ENCODE results near the gene LRMDA. TPM values are rescaled to one million over a fixed set of nuclear protein-coding genes. Genes with fewer than 3 reads are reported as not detected.

Gene LRMDA
- total and polyA plus RNA-seq, 2 donors (not counting 1 experiment from before 2014, with no cell fraction given) = 0.12 TPM; not detected in 1

DNA sequence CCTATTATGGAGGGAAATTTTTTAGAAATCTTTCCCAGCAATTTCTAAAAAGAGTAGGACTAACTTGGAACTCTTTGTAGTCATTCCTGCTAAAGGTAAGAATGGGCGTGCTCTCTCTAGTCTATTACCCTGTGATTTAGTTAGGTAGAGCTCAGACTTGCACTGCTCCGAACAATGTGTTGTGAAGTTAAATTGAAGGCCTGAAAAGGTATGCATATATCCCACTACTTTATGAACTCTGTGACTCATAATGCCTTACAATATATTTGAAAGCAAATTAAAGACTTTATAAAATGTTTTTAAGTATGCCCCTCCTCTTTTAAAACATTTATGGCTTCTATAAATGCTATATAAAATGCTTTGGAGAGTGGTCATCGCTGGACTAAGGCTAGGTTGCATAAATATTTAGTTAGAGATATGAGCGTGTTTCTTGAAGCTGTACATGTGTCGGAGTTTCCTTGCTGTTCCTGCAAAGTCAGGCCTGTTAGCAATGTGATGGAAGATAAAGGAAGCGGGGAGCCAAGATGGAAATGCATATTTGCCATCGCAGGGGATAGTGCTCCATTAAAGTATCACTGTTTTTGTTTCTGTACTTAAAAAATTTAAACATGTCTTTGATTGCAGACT lies 761.4 kb downstream of the LRMDA start:
- TF ChIP-seq, protein P1, sequence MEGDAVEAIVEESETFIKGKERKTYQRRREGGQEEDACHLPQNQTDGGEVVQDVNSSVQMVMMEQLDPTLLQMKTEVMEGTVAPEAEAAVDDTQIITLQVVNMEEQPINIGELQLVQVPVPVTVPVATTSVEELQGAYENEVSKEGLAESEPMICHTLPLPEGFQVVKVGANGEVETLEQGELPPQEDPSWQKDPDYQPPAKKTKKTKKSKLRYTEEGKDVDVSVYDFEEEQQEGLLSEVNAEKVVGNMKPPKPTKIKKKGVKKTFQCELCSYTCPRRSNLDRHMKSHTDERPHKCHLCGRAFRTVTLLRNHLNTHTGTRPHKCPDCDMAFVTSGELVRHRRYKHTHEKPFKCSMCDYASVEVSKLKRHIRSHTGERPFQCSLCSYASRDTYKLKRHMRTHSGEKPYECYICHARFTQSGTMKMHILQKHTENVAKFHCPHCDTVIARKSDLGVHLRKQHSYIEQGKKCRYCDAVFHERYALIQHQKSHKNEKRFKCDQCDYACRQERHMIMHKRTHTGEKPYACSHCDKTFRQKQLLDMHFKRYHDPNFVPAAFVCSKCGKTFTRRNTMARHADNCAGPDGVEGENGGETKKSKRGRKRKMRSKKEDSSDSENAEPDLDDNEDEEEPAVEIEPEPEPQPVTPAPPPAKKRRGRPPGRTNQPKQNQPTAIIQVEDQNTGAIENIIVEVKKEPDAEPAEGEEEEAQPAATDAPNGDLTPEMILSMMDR (IDR thresholded peaks at IDR 0.05) = no peak
- no peak for TF ChIP-seq EZH2 (IDR thresholded peaks at IDR 0.05; ENCODE audit: borderline replicate concordance, insufficient read depth, low read depth, low read length, poor library complexity, severe bottlenecking)
- 87% methylated on average over 2 of the region's 7 CpGs for WGBS (ENCODE audit: insufficient coverage)
- no peaks in the 10 kb centered on the region for H3K27me3 ChIP-seq (replicated peaks in 1 of 4; ENCODE audit: control extremely low read depth in 1 of 4, control insufficient read depth in 3 of 4, insufficient read depth in 4 of 4, low read length in 3 of 4)
- no peak overlapping the region for H3K27ac Mint-ChIP-seq
- no peaks in the 10 kb centered on the region for H3K9me3 Mint-ChIP-seq (ENCODE audit: insufficient read depth)
- no peaks in the 10 kb centered on the region for H3K9me3 ChIP-seq (ENCODE audit: control extremely low read depth in 1 of 3, control insufficient read depth in 2 of 3, insufficient read depth in 1 of 3, low read length in 2 of 3)
- ATAC-seq (ENCODE audit: low read depth) (no peak), DNase-seq (no peak)
- H2AFZ ChIP-seq (ENCODE audit: insufficient read depth, low read depth, low read length, poor library complexity, severe bottlenecking) = no peak overlapping the region
- H3K4me2 ChIP-seq (replicated peaks; ENCODE audit: low read depth, low read length, poor library complexity, severe bottlenecking) = no peak overlapping the region
- H3K9ac ChIP-seq (ENCODE audit: low read length) = no peak overlapping the region
- no peaks in the 10 kb centered on the region for H4K20me1 ChIP-seq (ENCODE audit: control insufficient read depth, insufficient read depth, low read length, poor library complexity, severe bottlenecking)
- no peaks in the 10 kb centered on the region for H3K79me2 ChIP-seq (ENCODE audit: control insufficient read depth, insufficient read depth, low read length)
- H3K27me3 Mint-ChIP-seq = no peaks in the 10 kb centered on the region
- POLR2A ChIA-PET = no interaction called here
- H3K4me3 Mint-ChIP-seq = no peak overlapping the region
- H3K36me3 ChIP-seq (replicated peaks in 1 of 2; ENCODE audit: control extremely low read depth in 1 of 2, control insufficient read depth in 1 of 2, extremely low read depth in 1 of 2, insufficient read depth in 2 of 2, low read length in 1 of 2) = no peaks in the 10 kb centered on the region
- no peak overlapping the region for H3K4me3 ChIP-seq (ENCODE audit: control extremely low read depth in 1 of 5, extremely low read depth in 1 of 5, insufficient read depth in 1 of 5, low read depth in 2 of 5, low read length in 4 of 5)
- intact Hi-C loops (cut with micrococcal nuclease) = no loop called here
- no peaks in the 10 kb centered on the region for H3K4me1 Mint-ChIP-seq
- H3K27ac ChIP-seq (ENCODE audit: low read length in 2 of 2) = no peak overlapping the region
- H3K4me1 ChIP-seq (ENCODE audit: control insufficient read depth in 2 of 2, insufficient read depth in 2 of 2, low read length in 2 of 2) = no peaks in the 10 kb centered on the region
- CTCF ChIA-PET = no interaction called here

DNA sequence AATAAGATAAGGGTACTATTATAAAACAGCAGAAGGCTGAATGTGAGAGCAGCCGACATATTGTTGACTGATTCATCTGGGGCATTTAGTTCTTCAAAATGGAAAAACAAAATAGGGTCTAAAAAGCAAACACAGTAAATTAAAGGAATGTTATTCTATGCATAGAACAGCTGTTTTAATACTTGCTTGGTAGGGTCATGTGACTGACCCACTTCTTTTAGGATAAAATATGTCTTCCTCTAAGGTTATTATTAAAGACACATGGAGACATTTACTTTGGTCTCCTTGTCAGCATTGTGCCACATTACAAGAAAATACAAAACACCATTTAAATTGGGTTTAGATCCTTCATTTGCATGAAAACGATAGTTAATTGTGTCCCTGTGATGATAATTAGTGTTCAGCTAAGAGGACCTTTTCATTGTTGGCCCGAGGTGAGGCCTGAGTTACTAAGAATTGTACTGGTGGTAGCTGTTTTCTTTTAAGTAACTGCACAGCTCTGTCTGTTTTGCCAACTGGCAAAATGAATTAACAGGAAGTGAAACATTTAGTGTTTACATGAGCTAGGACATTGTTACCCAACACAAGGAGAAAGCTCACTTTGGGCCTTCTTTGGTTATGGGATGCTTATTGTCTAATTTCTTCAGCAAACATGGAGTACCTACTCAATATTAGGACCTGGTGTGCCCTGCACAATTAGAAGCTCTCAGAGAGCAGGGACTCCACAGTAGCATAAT lies 764.4 kb downstream of the LRMDA start:
- Histone ChIP-seq H2AFZ (ENCODE audit: insufficient read depth, low read depth, low read length, poor library complexity, severe bottlenecking) (no peak overlapping the region), H3K27ac (ENCODE audit: low read length in 2 of 2) (no peak overlapping the region), H3K79me2 (ENCODE audit: control insufficient read depth, insufficient read depth, low read length) (no peaks in the 10 kb centered on the region), H3K9ac (ENCODE audit: low read length) (no peak overlapping the region), H3K4me3 (ENCODE audit: control extremely low read depth in 1 of 5, extremely low read depth in 1 of 5, insufficient read depth in 1 of 5, low read depth in 2 of 5, low read length in 4 of 5) (no peak overlapping the region), H3K4me1 (ENCODE audit: control insufficient read depth in 2 of 2, insufficient read depth in 2 of 2, low read length in 2 of 2) (no peaks in the 10 kb centered on the region), H4K20me1 (ENCODE audit: control insufficient read depth, insufficient read depth, low read length, poor library complexity, severe bottlenecking) (no peaks in the 10 kb centered on the region), H3K27me3 (replicated peaks in 1 of 4; ENCODE audit: control extremely low read depth in 1 of 4, control insufficient read depth in 3 of 4, insufficient read depth in 4 of 4, low read length in 3 of 4) (no peaks in the 10 kb centered on the region), H3K36me3 (replicated peaks in 1 of 2; ENCODE audit: control extremely low read depth in 1 of 2, control insufficient read depth in 1 of 2, extremely low read depth in 1 of 2, insufficient read depth in 2 of 2, low read length in 1 of 2) (no peaks in the 10 kb centered on the region), H3K4me2 (replicated peaks; ENCODE audit: low read depth, low read length, poor library complexity, severe bottlenecking) (no peak overlapping the region), H3K9me3 (ENCODE audit: control extremely low read depth in 1 of 3, control insufficient read depth in 2 of 3, insufficient read depth in 1 of 3, low read length in 2 of 3) (no peaks in the 10 kb centered on the region)
- no peak for ATAC-seq (ENCODE audit: low read depth)
- DNase-seq = no peak
- Mint-ChIP-seq H3K4me3 (no peak overlapping the region), H3K9me3 (ENCODE audit: insufficient read depth) (no peaks in the 10 kb centered on the region), H3K27ac (no peak overlapping the region), H3K4me1 (no peaks in the 10 kb centered on the region), H3K27me3 (no peaks in the 10 kb centered on the region)
- ChIA-PET CTCF (no interaction called here), POLR2A (no interaction called here)
- 64% methylated on average over 2 of the region's 3 CpGs for WGBS (ENCODE audit: insufficient coverage)
- no peak for TF ChIP-seq EZH2 (IDR thresholded peaks at IDR 0.05; ENCODE audit: borderline replicate concordance, insufficient read depth, low read depth, low read length, poor library complexity, severe bottlenecking)
- TF ChIP-seq, protein P1 (IDR thresholded peaks at IDR 0.05) = no peak
- intact Hi-C loops (cut with micrococcal nuclease) = no loop called here
